Measurements from ENCODE around the gene FABP2. TPM values are rescaled to one million over a fixed set of nuclear protein-coding genes. Genes with fewer than 3 reads are reported as not detected.
"Not testable (repeated sequence)": the region's sequence is repeated elsewhere in the genome, so short reads cannot be mapped to it uniquely, and the experiment has no call there.

The FABP2 gene
- total RNA-seq, 1 donor from 2014 or later: not detected

DNA sequence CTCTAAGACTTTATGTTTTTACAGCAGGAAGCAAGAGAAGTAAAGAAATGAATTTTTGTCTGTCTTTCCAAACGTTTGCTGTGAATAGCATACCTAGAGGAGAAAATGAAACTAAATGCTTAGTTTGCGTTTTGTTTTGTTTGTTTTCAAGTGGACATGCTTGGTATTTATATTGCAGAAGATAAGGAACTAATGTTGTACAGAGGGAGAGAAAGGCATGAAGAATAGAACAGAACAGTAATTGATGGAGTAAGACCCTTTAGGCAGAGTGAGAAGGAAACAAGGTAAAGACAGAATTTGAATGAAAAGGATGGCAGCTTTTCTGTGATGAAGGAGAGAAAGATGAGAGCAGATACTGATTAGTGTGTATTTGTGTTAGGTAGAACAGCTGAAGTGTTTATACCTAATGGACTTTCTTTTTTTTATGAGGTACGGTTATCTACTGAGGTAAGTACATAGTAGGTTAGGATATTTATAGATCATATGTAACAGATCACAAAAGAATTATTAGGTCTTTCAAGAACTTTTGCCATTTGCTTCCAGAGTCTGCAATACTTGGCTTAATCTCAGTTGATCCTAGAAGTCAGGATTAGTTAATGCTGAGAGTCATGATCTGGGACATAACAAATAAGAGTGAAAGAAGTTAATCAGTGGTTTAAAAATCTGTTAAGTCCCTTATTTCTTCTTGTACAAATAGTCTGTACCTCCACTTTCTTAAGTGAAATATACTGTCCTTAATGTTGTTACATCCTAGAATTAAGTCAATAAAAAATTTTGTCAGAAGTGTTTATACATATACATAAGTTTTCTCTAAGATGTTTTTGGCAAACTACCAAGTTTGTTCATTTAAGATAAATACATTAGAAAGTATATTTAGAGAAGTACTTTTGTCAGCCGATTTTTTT lies 36.8 kb downstream of the FABP2 start:
- peak overlapping the region; percentile 1 for H3K4me3 Mint-ChIP-seq
- TF ChIP-seq, protein P1, sequence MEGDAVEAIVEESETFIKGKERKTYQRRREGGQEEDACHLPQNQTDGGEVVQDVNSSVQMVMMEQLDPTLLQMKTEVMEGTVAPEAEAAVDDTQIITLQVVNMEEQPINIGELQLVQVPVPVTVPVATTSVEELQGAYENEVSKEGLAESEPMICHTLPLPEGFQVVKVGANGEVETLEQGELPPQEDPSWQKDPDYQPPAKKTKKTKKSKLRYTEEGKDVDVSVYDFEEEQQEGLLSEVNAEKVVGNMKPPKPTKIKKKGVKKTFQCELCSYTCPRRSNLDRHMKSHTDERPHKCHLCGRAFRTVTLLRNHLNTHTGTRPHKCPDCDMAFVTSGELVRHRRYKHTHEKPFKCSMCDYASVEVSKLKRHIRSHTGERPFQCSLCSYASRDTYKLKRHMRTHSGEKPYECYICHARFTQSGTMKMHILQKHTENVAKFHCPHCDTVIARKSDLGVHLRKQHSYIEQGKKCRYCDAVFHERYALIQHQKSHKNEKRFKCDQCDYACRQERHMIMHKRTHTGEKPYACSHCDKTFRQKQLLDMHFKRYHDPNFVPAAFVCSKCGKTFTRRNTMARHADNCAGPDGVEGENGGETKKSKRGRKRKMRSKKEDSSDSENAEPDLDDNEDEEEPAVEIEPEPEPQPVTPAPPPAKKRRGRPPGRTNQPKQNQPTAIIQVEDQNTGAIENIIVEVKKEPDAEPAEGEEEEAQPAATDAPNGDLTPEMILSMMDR (IDR thresholded peaks at IDR 0.05; ENCODE audit: unreplicated experiment): no peak
- H3K27me3 Mint-ChIP-seq (ENCODE audit: low read depth): no peaks in the 10 kb centered on the region
- peaks cover 18% of the 10 kb centered on the region for H3K4me1 Mint-ChIP-seq
- H3K36me3 Mint-ChIP-seq: peaks cover 3% of the 10 kb centered on the region
- no peaks in the 10 kb centered on the region for H3K9me3 Mint-ChIP-seq
- peak overlapping the region; percentile 65 for H3K27ac Mint-ChIP-seq
- DNase-seq (ENCODE audit: low spot score in 2 of 2, unreplicated experiment in 2 of 2): no peak

- Mint-ChIP-seq H3K27me3 (ENCODE audit: low read depth) (no peaks in the 10 kb centered on the region), H3K9me3 (no peaks in the 10 kb centered on the region), H3K36me3 (peaks cover 7% of the 10 kb centered on the region), H3K4me3 (no peak overlapping the region), H3K27ac (no peak overlapping the region), H3K4me1 (peaks cover 18% of the 10 kb centered on the region)
- TF ChIP-seq, protein P1 (IDR thresholded peaks at IDR 0.05; ENCODE audit: unreplicated experiment): no peak
- DNase-seq (ENCODE audit: low spot score in 2 of 2, unreplicated experiment in 2 of 2): no peak
These were observed 40.5 kb downstream of the FABP2 start for GRCh38 chr4:119281393-119281792.

GRCh38 chr4:119279945-119280344 lies 42.0 kb downstream of the FABP2 start:
- H3K36me3 Mint-ChIP-seq: peaks cover 12% of the 10 kb centered on the region
- peak overlapping the region; percentile 70 for H3K4me3 Mint-ChIP-seq
- DNase-seq (ENCODE audit: low spot score in 2 of 2, unreplicated experiment in 2 of 2); H3K27me3 Mint-ChIP-seq (ENCODE audit: low read depth); H3K9me3 Mint-ChIP-seq; H3K4me1 Mint-ChIP-seq: not testable (repeated sequence)
- H3K27ac Mint-ChIP-seq: peak overlapping the region; percentile 80

- not testable (repeated sequence) for H3K27me3 Mint-ChIP-seq (ENCODE audit: low read depth); DNase-seq (ENCODE audit: low spot score in 2 of 2, unreplicated experiment in 2 of 2); H3K4me1 Mint-ChIP-seq; H3K9me3 Mint-ChIP-seq
- Mint-ChIP-seq H3K4me3 (peak overlapping the region; percentile 70), H3K36me3 (peaks cover 12% of the 10 kb centered on the region), H3K27ac (peak overlapping the region; percentile 80)
These were observed 42.4 kb downstream of the FABP2 start for GRCh38 chr4:119279541-119279940.

DNA sequence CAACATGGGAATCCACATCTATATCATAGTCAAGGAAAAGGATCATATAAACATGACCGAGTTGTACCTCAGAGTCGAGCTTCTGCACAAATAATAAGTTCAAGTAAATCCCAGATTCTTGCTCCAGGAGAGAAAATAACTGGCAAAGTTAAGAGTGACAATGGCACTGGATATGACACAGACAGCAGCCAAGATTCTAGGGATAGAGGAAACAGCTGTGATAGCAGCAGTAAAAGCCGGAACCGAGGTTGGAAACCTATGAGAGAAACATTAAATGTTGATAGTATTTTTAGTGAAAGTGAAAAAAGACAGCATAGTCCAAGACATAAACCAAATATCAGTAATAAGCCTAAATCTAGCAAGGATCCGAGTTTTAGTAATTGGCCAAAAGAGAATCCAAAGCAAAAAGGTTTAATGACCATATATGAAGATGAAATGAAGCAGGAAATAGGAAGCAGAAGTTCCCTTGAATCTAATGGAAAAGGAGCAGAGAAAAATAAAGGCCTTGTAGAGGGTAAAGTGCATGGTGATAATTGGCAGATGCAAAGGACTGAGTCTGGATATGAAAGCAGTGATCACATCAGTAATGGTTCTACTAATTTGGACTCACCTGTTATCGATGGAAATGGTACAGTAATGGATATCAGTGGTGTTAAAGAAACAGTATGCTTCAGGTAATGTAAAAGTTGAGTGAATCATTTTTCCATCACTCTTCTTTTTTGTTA lies 50.4 kb downstream of the FABP2 start:
- Mint-ChIP-seq H3K36me3 (peaks cover 33% of the 10 kb centered on the region), H3K27ac (no peak overlapping the region), H3K27me3 (ENCODE audit: low read depth) (no peaks in the 10 kb centered on the region), H3K4me1 (peaks cover 18% of the 10 kb centered on the region), H3K9me3 (peaks cover 4% of the 10 kb centered on the region), H3K4me3 (no peak overlapping the region)
- DNase-seq (ENCODE audit: low spot score in 2 of 2, unreplicated experiment in 2 of 2): no peak
- TF ChIP-seq, protein P1 (IDR thresholded peaks at IDR 0.05; ENCODE audit: unreplicated experiment): no peak

DNA sequence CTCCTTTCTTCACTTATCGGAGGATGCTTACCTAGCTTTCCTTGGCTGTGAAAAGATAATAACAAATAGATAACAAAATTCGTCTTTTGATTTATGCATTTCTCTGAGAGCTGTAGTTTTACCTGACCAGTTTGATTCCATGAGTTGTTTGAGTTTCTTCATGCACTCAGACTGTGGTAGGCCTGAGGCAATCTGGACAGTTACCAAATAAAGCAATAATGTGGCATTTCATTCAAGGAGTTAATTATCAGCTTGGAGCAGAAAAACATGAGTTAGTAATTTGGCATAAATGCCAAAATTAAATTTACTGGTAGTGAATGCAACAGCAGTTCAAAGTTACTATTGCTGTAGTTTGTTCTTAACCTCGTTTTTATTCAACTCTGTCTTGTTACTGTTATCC lies 53.5 kb downstream of the FABP2 start:
- Mint-ChIP-seq H3K4me3 (no peak overlapping the region), H3K36me3 (peaks cover 45% of the 10 kb centered on the region), H3K27ac (no peak overlapping the region), H3K9me3 (peaks cover 11% of the 10 kb centered on the region), H3K4me1 (peaks cover 18% of the 10 kb centered on the region), H3K27me3 (ENCODE audit: low read depth) (no peaks in the 10 kb centered on the region)
- TF ChIP-seq, protein P1 (IDR thresholded peaks at IDR 0.05; ENCODE audit: unreplicated experiment): no peak
- DNase-seq (ENCODE audit: low spot score in 2 of 2, unreplicated experiment in 2 of 2): no peak

Other genes starting within 250 kb of the FABP2 start
- gene MYOZ2, start 186.3 kb downstream of the FABP2 start, total RNA-seq: 0.14 to 0.16 TPM (median 0.16 TPM) in 3 replicates
- 26.5 to 28.7 TPM (median 26.8 TPM) in 3 replicates for gene USP53, start 109.4 kb downstream of the FABP2 start, total RNA-seq